AG04450 (cell line): ENCODE results near the gene ADARB2. TPM values are rescaled to one million over a fixed set of nuclear protein-coding genes. Genes with fewer than 3 reads are reported as not detected.

Experiments used
- CTCF ChIA-PET: fragments of 300-600, 350-600 bp; formaldehyde crosslinking; extraction: SDS; loops from one replicate; lab custom pipeline; 2022; ENCODE audit warnings: antibody characterized with exemption, inconsistent platforms; lab: Charles Lee
- POLR2A ChIA-PET: fragments of 350-600 bp; formaldehyde crosslinking; extraction: SDS; loops from one replicate; lab custom pipeline; 2021; ENCODE audit warnings: antibody characterized with exemption, inconsistent platforms; lab: Yijun Ruan, JAX
- DNase-seq: peaks from one replicate; pipeline ENCODE4 v3.0.0-alpha.2; 2011; ENCODE audit warnings: low read depth, low spot score
- H3K27ac ChIP-seq: one replicate; pipeline ENCODE4 v1.5.1; 2012; ENCODE audit warnings: low read depth, low read length, control low read depth
- H3K27me3 ChIP-seq: one replicate; pipeline ENCODE4 v1.6.0; 2012; ENCODE audit warnings: low read length; ENCODE audit not compliant: control insufficient read depth, insufficient read depth
- H3K4me3 ChIP-seq: 2 replicates; pipeline ENCODE4 v1.5.1; 2011; ENCODE audit warnings: mild to moderate bottlenecking, low read depth, low read length, control low read depth
- H3K9me3 ChIP-seq: 2 replicates; pipeline ENCODE4 v1.5.1; 2012; ENCODE audit warnings: low read length; ENCODE audit not compliant: control insufficient read depth, insufficient read depth
- CTCF ChIP-seq: IDR thresholded peaks from 2 replicates; pipeline ENCODE4 v1.5.1; 2011; ENCODE audit warnings: low read depth, low read length, control low read depth, inconsistent platforms
- polyA plus RNA-seq: library from polyadenylated mRNA; depleted of rRNA; stranded (reverse); fragments of >200 nt; gene quantifications from 2 replicates; pipeline ENCODE4 v1.2.3, GENCODE V29; 2011

ADARB2 gene
- polyA plus RNA-seq, 1 experiment = not detected

GRCh38 chr10:1172256-1172984, 564.9 kb downstream of the ADARB2 start:
- ChIA-PET POLR2A (no interaction called here), CTCF (no interaction called here)
- Histone ChIP-seq H3K9me3 (peaks cover 3% of the 10 kb centered on the region; the same call in 1 of the 2 replicates), H3K27me3 (no peaks in the 10 kb centered on the region), H3K4me3 (no peak overlapping the region), H3K27ac (no peak overlapping the region)
- no peak for DNase-seq
- TF ChIP-seq CTCF = no peak

- no peaks in the 10 kb centered on the region for H3K27me3 ChIP-seq
- peaks cover 6% of the 10 kb centered on the region; the same call in 1 of the 2 replicates for H3K9me3 ChIP-seq
- no peak for DNase-seq
- H3K4me3 ChIP-seq = no peak overlapping the region
- POLR2A ChIA-PET = no interaction called here
- H3K27ac ChIP-seq = no peak overlapping the region
- TF ChIP-seq CTCF = no peak
- CTCF ChIA-PET = no interaction called here
Measured at GRCh38 chr10:1171586-1171985, 565.7 kb downstream of the ADARB2 start.

GRCh38 chr10:1171182-1171581, 566.1 kb downstream of the ADARB2 start:
- TF ChIP-seq CTCF = no peak
- no peak overlapping the region for H3K27ac ChIP-seq
- no peaks in the 10 kb centered on the region for H3K27me3 ChIP-seq
- CTCF ChIA-PET = no interaction called here
- POLR2A ChIA-PET = no interaction called here
- no peak for DNase-seq
- no peak overlapping the region for H3K4me3 ChIP-seq
- peaks cover 6% of the 10 kb centered on the region; the same call in 1 of the 2 replicates for H3K9me3 ChIP-seq

- Histone ChIP-seq H3K27me3 (no peaks in the 10 kb centered on the region), H3K9me3 (peaks cover 6% of the 10 kb centered on the region; the same call in 1 of the 2 replicates), H3K27ac (no peak overlapping the region), H3K4me3 (no peak overlapping the region)
- no peak for DNase-seq
- no peak for TF ChIP-seq CTCF
- ChIA-PET CTCF (no interaction called here), POLR2A (no interaction called here)
Measured at GRCh38 chr10:1170867-1171180, 566.5 kb downstream of the ADARB2 start.

GRCh38 chr10:1169981-1170866, 567.1 kb downstream of the ADARB2 start:
- no peak for TF ChIP-seq CTCF
- ChIA-PET CTCF (no interaction called here), POLR2A (no interaction called here)
- Histone ChIP-seq H3K27ac (no peak overlapping the region), H3K4me3 (no peak overlapping the region), H3K27me3 (no peaks in the 10 kb centered on the region), H3K9me3 (peaks cover 6% of the 10 kb centered on the region; the same call in 1 of the 2 replicates)
- DNase-seq = no peak
